Measurements from ENCODE around the gene PARD6B.
A peak's percentile ranks its signal among the peaks of the same experiment; 100 is the strongest.

Gene PARD6B

DNA sequence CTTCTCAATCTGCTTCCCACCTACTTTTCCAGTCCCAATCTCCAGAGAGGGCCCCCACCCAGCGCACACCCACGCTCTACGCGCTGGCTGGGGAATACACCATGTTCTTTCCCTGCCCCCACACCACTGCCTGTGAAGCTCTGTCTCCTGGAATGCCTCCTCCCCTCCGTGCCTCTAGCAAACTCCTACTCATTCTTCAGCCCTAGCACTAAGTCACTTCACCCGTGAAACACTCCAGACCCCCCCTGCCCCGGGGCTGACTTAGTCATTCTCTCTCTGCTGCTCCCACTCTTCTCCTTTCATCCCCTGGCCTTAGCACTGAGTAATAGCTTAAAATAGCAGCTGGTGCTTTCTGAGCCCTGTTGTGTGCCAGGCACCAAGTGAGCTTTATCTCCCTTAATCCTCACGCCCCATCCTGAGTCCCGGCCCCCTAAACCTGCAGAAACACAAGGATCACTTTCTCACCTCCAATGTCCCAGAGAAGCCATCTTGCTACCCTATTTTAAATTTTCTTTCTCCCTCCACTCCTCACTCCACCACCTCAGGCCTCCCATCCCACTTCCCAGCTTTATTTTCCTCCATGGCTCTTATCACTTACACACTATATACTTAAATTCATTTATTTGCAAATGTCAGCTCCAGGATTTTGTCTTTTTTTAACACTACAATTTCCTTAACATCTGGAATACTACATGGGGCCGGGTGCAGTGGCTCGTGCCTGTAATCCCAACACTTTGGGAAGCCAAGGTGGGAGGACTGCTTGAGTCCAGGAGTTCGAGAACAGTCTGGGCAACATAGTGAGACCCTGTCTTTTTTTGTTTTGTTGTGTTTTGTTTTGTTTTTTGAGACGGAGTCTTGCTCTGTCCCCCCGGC lies 6.3 kb upstream of the PARD6B start:
- no peak for DNase-seq

DNA sequence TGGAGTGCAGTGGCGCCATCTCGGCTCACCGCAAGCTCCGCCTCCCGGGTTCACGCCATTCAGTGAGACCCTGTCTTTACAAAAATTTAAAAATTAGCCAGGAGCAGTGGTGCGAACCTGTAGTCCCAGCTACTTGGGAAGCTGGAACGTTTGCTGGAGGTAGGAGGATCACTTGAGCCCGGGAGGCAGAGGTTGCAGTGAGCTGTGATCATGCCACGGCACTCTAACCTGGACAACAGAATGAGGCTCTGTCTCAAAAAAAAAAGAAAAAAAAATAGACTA lies 5.7 kb upstream of the PARD6B start:
- DNase-seq: no peak

DNA sequence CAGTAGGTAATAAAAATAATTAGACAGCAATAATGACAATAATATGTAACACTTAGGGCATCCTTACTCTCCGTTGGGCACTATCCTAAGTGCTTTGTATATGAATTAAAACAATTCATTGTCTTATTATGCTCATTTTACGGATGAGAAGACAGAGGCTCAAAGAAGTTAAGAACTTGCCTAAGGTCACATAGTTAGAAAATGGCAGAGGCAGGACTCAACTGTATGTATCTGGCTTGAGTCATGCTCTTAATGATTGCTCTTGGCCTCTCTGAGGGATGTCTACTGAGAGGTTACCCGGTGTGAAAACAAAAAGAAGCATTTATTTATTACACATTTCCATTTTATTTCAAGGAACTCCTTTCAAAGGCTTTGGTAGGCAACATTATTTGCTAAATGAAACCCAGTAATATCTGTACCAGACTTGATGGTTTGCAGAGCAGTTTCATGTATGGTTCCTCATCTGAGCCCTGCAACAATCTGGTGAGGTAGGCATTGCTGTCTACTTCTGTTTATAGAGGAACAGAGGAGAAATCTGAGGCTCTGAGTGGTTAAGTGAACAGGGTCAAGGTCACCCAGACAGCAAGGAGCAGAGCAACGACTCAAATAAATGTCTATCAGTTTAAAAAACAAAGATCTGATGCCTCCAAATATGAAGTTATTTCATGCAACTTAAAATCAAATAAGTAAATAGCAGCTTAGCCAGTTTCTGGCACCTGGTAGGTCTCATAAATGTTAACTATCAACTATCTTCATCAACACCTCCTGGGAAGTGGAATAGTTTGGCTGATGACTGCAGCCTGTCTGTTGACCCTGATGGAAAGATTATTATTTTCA lies 4.2 kb upstream of the PARD6B start:
- DNase-seq: no peak

- DNase-seq: peak; percentile 22
These were observed 3.4 kb upstream of the PARD6B start for GRCh38 chr20:50727792-50728485.

GRCh38 chr20:50728486-50728980 lies 2.8 kb upstream of the PARD6B start:
- no peak for DNase-seq

- DNase-seq: peak; percentile 49
These were observed 2.2 kb upstream of the PARD6B start for GRCh38 chr20:50728981-50729874.

- DNase-seq: peak; percentile 72
These were observed 1.2 kb upstream of the PARD6B start for GRCh38 chr20:50729901-50730764.

- no peak for DNase-seq
These were observed 670 bp upstream of the PARD6B start for GRCh38 chr20:50730765-50731054.

DNA sequence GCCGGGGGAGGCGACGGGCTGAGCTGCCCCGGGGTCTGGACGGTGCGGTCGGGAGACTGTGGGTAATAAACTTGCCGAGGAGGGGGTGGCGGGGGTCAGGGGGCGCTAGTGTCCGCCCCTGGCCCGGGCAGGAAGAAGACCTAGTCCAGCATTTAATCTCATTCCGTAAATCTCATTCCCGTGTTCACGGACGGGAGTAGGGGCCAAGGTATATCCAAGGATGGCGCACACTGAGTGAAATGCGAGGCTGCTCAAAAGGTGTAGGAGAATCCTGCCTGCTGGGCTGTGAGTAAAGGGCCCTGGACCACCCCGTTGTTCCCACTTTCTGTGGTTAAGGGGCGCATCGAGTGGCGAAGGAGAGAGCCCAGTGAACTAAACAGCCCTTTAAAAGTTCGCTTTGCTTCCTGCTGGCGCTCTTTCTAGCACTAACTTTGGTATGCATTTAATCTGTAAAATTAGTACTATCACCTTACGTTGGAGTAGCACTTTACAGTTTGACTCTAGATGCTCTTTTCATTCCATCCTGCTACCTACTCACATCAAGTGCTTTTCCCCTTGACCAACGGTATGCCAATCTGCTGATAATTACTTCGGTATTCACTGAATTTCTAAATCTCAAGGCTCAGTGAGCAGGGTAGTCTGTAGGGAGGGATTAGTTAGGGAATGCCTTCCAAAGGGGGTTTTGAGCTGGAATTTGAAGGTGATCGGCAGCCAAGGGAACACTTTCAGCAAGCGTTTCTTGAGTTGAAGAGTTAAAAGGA lies 730 bp downstream of the PARD6B start:
- DNase-seq: peak; percentile 68

DNA sequence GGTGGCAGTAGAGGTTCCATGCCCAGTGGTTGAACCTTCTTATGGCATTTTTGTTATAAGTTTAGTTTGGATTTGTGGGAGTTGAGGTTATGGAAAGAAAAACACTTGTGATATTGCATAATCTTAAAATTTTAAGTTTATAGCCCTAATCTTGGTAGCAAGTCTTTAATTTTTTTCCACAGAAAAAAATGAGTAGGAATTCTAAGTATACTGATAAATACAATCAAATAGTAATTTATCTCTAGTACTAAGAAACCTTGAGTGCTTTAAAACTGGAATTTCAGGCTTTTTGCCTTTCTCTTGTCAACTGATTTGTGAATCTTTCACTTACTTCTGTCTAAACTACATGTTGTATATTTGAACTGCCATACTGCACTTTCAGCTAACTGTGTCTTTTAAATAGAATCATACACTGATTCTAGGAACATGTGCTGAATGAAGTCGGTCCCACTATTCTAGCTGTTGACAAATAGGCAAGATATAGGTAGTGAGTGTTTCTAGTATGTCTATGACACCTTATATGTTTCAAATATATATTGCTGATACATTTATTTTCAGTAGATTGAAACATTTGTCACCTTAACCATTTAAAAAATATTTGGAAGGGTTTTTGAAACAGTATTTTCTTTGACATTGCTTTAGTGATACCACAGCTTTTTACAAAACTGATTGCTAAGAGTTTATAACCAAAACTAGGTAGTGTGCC lies 2.4 kb downstream of the PARD6B start:
- peak; percentile 13 for DNase-seq

GRCh38 chr20:50734730-50735679 lies 3.6 kb downstream of the PARD6B start:
- DNase-seq: no peak

DNA sequence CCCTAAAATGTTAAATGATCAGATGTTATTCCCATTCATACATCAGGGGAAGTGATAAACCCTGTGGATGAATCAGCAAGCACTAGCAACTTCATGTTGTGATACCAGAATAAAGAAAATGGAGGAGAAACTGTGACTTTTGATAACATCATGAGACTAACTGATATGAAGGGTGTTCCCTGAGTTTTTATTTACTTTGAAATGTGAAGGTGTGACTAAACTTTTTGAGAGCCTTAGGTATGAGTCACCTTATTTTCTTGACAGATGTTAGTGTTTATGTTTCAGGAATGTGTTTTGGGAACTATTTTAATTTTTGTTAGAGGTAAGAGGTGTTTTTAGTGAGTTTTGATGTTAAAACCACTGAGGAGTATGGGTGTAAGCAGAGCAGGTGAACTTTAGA lies 4.4 kb downstream of the PARD6B start:
- no peak for DNase-seq

GRCh38 chr20:50737352-50737751 lies 6.0 kb downstream of the PARD6B start:
- no peak for DNase-seq

DNA sequence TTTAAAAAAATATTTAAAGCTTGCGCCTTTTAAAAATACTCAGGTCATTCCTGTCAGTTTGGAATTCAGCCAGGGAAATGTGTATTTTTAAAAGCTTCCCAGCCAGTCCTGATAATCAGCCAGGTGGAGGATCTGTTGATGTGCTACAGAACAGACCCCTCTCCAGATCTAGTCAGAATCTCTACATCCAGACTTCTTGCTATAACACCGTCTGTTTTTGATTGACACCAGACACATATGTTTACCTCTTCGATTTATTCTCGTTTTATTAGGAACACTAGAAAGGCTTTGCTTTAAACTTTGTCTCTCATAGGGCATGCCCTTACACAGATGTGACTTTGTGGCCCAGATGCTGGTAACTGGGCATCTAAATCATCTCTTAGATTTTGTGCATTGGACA lies 11.7 kb downstream of the PARD6B start:
- no peak for DNase-seq

GRCh38 chr20:50744143-50744792 lies 12.9 kb downstream of the PARD6B start:
- DNase-seq: peak; percentile 69

GRCh38 chr20:50745634-50746137 lies 14.3 kb downstream of the PARD6B start:
- no peak for DNase-seq

DNA sequence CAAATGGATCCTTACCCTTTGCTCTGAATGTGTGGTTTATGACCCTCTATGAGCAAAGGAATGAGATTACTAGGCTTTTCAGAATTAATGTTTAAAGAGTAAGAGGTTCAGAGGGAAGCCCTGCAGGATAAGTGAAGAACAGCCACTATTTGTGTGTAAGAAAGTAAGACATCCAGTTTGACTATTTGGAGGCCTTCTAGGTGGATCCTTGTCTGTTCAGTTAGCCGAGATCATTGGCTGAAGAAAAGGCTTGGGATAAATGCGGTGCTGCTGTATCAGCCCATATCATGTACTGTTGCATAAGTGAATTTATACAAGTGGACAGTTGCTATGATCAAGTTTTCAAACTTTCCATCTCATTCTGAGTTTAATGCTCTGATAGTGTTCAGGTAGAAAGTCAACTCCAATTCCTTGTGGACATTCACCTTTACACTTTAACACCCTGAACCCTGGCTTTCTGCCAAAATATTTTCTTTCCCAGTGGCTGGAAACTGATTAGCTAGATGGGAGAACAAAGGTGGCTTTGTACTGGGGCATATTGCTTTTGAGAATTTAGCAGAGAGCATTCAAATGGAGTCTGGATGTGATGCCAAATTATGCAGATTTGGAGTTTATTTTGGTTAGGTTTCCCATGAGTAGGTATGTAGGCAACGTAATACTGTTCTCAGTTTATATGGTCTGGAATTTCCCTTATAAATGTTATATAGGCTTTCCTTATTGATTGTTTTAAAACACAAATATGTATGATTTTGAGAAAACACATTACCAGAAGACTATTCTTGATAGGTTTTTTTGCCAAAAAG lies 15.0 kb downstream of the PARD6B start:
- DNase-seq: no peak

All from DMS53 (cell line).